Mucosa of descending colon (tissue), 3 donors: Measurements from ENCODE around the gene IQSEC3. TPM values are rescaled to one million over a fixed set of nuclear protein-coding genes. Genes with fewer than 3 reads are reported as not detected.

Experiments
- ATAC-seq: fragments of 200-7000 bp; cut with Tn5 transposase; one replicate; pipeline ENCODE4 v1.9.1; 2020; ENCODE audit warnings: mild to moderate bottlenecking, moderate library complexity
- DNase-seq, 3 donors: peaks; one replicate each; pipeline ENCODE4 v3.0.0-alpha.2; 2020
- H3K36me3 ChIP-seq: fragments of 200-600 bp; one replicate; pipeline ENCODE4 v1.8.0; 2021; ENCODE audit warnings: low read depth, mild to moderate bottlenecking
- H3K4me1 ChIP-seq: fragments of 200-600 bp; one replicate; pipeline ENCODE4 v1.8.0; 2021; ENCODE audit warnings: low read depth, mild to moderate bottlenecking
- H3K4me3 ChIP-seq: fragments of 200-600 bp; one replicate; pipeline ENCODE4 v1.8.0; 2021; ENCODE audit warnings: mild to moderate bottlenecking
- H3K9me3 ChIP-seq: fragments of 200-600 bp; one replicate; pipeline ENCODE4 v1.8.0; 2021; ENCODE audit warnings: mild to moderate bottlenecking
- intact Hi-C, 2 donors: fragments of 100-400 bp; cut with DNase I in 1 of 2; cut with micrococcal nuclease in 1 of 2; formaldehyde crosslinking; loops; one replicate each; pipeline versions ENCODE4 v1.11.0 to v1.11.1; 2022; cut with DNase I, micrococcal nuclease
- total RNA-seq, 3 donors: library from RNA; stranded (reverse); fragmentation: NEBNext Ultra II Directional in 2 of 3; extraction: Animal tissue kit (Norgen Biotek cat#: 25700) in 2 of 3; gene quantifications; one replicate each; pipeline versions ENCODE4 v1.2.1 to v1.2.4, GENCODE V29; 2021 to 2023
- TF ChIP-seq, protein P1 (sequence below): fragments of 200-600 bp; IDR thresholded peaks from one replicate; pipeline ENCODE4 v1.8.0; 2022; ENCODE audit warnings: antibody characterized with exemption, mild to moderate bottlenecking
- donor health status: DM: no; HTN: no; CAD: no; lungs with moderate emphysema.
- donor health status: DM: no; HTN: no; CAD: no.
- donor health status: DM: no; HTN: yes; CAD: no.

IQSEC3 gene
- total RNA-seq, 3 donors from 2014 or later: 0.23 to 2.3 (median 1.1) TPM

DNA sequence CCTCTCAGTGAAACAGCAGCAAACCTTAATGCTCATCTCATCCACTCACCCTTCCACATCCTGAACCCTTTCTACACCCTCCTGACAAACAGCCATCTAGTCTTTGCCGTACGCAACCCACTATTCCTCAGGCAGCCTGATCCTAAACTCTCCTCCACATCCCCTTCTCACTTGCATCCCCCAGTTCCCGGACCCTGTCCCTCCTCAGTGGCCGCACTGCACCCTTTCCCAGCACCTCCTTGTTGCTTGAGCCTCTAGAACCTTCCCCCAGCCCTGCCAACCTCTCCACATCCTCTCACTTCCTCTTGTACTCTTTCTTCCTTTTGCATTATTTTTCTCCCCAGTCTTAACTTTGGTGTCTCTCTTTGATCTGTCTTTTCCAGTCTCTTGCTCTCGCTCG lies 42.9 kb downstream of the IQSEC3 start:
- intact Hi-C loops: no loop called here
- Histone ChIP-seq H3K36me3 (no peaks in the 10 kb centered on the region), H3K9me3 (no peaks in the 10 kb centered on the region), H3K4me1 (peaks cover 2% of the 10 kb centered on the region), H3K4me3 (no peak overlapping the region)
- no peak for DNase-seq
- TF ChIP-seq, protein P1, sequence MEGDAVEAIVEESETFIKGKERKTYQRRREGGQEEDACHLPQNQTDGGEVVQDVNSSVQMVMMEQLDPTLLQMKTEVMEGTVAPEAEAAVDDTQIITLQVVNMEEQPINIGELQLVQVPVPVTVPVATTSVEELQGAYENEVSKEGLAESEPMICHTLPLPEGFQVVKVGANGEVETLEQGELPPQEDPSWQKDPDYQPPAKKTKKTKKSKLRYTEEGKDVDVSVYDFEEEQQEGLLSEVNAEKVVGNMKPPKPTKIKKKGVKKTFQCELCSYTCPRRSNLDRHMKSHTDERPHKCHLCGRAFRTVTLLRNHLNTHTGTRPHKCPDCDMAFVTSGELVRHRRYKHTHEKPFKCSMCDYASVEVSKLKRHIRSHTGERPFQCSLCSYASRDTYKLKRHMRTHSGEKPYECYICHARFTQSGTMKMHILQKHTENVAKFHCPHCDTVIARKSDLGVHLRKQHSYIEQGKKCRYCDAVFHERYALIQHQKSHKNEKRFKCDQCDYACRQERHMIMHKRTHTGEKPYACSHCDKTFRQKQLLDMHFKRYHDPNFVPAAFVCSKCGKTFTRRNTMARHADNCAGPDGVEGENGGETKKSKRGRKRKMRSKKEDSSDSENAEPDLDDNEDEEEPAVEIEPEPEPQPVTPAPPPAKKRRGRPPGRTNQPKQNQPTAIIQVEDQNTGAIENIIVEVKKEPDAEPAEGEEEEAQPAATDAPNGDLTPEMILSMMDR: no peak
- ATAC-seq: no peak

DNA sequence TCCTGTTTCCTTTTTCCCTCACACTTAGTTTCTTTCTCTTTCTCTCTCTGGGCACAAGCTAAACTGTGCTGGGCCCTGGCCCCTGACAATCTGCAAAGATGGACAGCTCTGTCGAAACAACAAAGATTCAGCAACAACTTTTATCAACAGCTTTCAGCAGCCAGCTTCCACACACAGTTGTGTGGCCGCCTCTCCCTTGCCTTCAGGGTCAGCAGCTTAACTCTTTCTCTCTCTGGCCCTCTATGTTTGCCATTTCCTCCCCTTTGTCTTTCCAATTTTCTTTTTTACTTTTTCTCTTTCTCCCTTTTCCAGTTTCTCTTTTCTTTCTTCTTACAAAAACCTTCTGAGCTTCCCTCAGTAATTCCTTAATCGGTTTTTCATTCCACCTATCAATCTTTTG lies 43.3 kb downstream of the IQSEC3 start:
- Histone ChIP-seq H3K9me3 (no peaks in the 10 kb centered on the region), H3K4me1 (no peaks in the 10 kb centered on the region), H3K4me3 (no peak overlapping the region), H3K36me3 (no peaks in the 10 kb centered on the region)
- no peak for ATAC-seq
- no peak for DNase-seq
- TF ChIP-seq, protein P1: no peak
- intact Hi-C loops: no loop called here

DNA sequence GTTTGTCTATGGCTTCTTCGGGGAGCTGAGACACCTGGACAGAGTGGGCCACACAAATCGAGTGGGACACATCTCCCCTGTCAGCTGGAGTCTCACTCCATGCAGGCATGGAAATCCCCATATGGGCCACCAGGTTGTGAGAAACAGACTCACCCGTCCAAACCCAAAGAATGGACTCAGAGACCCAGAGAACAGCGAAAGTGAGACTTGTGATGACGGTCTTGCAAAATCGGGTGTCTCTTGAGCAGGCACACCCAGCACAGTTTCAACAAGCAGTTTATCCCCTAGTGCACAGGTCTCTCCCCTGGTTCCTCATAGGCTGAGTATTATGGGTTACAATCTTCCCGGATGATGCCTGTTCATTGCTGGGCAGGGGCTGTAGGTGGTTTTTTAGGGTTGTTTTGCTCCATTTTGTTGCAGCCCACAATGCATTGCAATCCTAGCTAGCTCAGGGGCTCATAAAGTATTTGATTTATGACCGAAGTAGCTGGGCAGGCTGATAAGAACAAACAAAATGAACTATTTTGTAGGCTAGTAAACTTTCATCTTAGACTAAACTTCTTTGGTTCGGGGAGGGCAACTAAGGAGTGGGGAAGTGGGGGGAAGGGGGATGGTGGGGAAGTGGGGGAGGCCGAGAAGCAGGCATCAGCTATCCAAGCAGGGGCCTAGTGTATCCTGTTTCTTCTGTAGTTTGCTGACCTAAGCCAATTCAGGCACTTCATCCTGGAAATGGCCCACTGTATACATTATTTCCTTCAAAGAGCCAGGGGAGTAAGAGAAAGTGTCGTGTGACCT lies 45.3 kb downstream of the IQSEC3 start:
- peak in 1 of 3 donors; percentile 18 for DNase-seq
- intact Hi-C loops: no loop called here
- TF ChIP-seq, protein P1: no peak
- peak; percentile 34 for ATAC-seq
- no peaks in the 10 kb centered on the region for H3K9me3 ChIP-seq
- no peaks in the 10 kb centered on the region for H3K36me3 ChIP-seq
- no peaks in the 10 kb centered on the region for H3K4me1 ChIP-seq
- no peak overlapping the region for H3K4me3 ChIP-seq

DNA sequence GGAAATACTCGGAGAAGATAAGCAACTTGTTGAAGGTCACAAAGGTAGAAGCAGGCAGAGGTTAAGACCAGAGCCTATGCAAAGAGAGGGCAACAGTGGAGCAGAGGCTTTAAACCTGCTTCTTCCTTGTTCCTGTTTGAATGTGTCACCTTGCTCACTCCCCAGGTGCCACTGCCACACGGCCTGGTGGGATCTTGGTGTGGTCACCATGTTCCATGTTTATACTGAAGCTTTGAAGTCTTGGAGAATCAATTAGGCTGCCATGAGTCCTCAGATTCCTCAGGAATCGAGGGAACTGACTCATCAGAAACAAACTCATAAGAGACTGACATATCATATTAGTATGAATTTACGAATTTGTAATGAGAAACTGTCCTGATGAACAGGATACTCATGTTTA lies 46.8 kb downstream of the IQSEC3 start:
- Histone ChIP-seq H3K9me3 (no peaks in the 10 kb centered on the region), H3K36me3 (no peaks in the 10 kb centered on the region), H3K4me3 (no peak overlapping the region), H3K4me1 (no peaks in the 10 kb centered on the region)
- intact Hi-C loops: no loop called here
- DNase-seq: no peak
- TF ChIP-seq, protein P1: no peak
- ATAC-seq: peak; percentile 68

DNA sequence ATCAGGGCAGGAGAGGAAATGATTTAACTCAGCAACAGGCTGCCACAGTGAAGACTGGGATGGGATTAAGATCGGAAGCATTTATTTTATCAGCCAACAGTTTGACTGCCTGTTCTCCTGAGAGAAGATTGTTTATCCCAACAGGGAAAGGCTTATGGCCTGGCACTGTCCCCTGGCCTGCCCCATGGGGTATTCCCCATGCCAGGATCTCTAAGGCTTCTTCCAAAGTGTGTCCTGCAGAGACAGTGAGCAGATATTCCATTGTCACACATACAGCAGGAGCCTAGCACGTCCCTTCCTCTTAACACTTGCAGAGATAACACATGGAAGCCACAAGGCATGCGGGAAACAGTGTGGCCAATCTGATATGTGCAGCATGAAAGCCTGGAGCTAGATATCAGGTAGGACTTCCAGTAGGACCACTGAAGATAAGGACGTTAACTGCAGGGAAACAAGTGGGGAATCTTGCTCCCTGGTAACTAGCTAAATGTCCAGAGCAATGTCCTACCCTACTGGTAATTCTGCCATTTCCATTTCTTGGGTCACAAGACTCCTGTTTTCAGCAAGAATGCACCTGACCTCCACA lies 48.2 kb downstream of the IQSEC3 start:
- DNase-seq: no peak
- TF ChIP-seq, protein P1: no peak
- Histone ChIP-seq H3K9me3 (no peaks in the 10 kb centered on the region), H3K4me3 (no peak overlapping the region), H3K36me3 (no peaks in the 10 kb centered on the region), H3K4me1 (no peaks in the 10 kb centered on the region)
- intact Hi-C loops: no loop called here
- ATAC-seq: no peak
